ENCODE data around the gene IKBKG. TPM values are rescaled to one million over a fixed set of nuclear protein-coding genes. Genes with fewer than 3 reads are reported as not detected.
"Not testable (repeated sequence)": the region's sequence is repeated elsewhere in the genome, so short reads cannot be mapped to it uniquely, and the experiment has no call there.

Gene IKBKG
- total and polyA plus RNA-seq, 9 donors, result 1.5 to 28.6 (median 16.1) TPM

DNA sequence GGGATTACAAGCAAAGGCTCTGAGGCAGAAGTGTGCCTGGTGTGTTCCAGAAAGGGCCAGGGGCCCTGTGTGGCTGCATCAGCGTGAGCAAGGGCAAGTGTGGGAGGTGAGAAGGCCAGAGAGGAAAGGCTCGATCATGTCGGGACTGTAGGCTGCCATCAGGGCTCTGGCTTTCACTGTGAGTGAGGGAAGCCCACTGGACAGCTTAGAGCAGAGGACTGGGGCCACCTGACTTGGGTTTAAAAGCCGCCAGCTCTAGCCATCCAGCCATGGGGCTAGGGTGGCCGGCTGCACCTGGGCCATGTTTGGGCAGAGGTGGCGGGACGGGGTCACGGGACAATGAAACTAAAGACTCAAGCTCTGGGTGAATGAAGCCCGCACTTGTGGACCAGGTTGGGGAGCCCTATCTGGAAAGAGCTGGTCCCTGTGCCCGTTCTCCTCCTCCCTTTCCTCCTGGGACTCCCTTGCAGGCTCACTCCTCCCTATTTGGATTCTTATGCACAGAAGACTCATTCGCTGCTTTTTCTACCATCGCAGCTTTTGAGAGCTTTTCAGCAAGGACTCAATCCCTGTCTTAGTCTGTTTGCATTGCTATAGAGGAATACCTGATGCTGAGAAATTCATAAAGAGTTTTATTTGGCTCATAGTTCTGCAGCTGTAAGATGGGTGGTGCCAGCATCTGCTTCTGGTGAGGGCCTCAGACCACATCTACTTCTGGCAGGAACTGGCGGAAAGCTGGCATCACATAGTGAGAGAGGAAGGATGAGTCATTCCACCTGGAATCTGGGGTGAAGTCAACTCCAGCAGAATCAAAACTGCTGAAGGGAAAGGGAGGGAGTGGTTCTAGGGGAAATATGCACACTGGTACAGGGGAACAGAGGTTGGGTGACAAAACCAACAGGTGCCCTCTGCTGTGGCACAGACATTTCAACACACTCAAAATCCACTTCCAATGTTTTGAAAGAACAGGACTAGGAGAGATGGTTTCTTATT, 56.3 kb downstream of the IKBKG start:
- H3K27me3 ChIP-seq, result no peaks in the 10 kb centered on the region
- H3K4me3 ChIP-seq, result no peak overlapping the region
- no peaks in the 10 kb centered on the region for H3K4me1 ChIP-seq (ENCODE audit: insufficient read depth)
- DNase-seq, result peak in 1 of 5 donors; percentile 10
- H3K9me3 ChIP-seq, result no peaks in the 10 kb centered on the region
- no peak for TF ChIP-seq POLR2A (IDR thresholded peaks at IDR 0.05)
- no peak for TF ChIP-seq EP300 (IDR thresholded peaks at IDR 0.05)
- WGBS, 3 donors, result 74 to 79% (median 76%) methylated on average over 13 of the region's 13 CpGs
- H3K36me3 ChIP-seq, result no peaks in the 10 kb centered on the region
- intact Hi-C loops (cut with DNase I), result no loop called here
- H3K27ac ChIP-seq, result no peak overlapping the region

DNA sequence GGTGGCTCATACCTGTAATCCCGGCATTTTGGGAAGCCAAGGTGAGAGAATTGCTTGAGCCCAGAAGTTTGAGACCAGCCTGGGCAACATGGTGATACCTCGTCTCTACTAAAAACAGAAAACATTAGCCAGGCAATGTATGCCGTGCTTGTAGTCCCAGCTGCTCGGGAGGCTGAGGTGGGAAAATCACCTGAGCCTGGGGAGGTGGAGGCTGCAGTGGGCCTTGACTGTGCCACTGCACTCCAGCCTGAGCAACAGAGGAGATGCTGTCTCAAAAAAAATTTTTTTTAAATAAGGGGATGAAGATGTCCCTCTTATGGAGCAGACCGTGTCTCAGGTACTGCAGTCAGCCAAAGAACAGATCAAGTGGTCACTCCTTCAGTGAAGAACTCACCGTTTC, 58.1 kb downstream of the IKBKG start:
- Histone ChIP-seq H3K4me1 (ENCODE audit: insufficient read depth) (no peaks in the 10 kb centered on the region), H3K4me3 (no peak overlapping the region), H3K36me3 (no peaks in the 10 kb centered on the region), H3K27ac (no peak overlapping the region), H3K27me3 (no peaks in the 10 kb centered on the region), H3K9me3 (no peaks in the 10 kb centered on the region)
- TF ChIP-seq EP300 (IDR thresholded peaks at IDR 0.05), result no peak
- TF ChIP-seq, protein P1, sequence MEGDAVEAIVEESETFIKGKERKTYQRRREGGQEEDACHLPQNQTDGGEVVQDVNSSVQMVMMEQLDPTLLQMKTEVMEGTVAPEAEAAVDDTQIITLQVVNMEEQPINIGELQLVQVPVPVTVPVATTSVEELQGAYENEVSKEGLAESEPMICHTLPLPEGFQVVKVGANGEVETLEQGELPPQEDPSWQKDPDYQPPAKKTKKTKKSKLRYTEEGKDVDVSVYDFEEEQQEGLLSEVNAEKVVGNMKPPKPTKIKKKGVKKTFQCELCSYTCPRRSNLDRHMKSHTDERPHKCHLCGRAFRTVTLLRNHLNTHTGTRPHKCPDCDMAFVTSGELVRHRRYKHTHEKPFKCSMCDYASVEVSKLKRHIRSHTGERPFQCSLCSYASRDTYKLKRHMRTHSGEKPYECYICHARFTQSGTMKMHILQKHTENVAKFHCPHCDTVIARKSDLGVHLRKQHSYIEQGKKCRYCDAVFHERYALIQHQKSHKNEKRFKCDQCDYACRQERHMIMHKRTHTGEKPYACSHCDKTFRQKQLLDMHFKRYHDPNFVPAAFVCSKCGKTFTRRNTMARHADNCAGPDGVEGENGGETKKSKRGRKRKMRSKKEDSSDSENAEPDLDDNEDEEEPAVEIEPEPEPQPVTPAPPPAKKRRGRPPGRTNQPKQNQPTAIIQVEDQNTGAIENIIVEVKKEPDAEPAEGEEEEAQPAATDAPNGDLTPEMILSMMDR (IDR thresholded peaks at IDR 0.05), result no peak
- no peak for TF ChIP-seq POLR2A (IDR thresholded peaks at IDR 0.05)
- 72 to 85% (median 75%) methylated on average over 6 of the region's 6 CpGs for WGBS, 3 donors
- intact Hi-C loops (cut with DNase I), result no loop called here
- no peak for DNase-seq

DNA sequence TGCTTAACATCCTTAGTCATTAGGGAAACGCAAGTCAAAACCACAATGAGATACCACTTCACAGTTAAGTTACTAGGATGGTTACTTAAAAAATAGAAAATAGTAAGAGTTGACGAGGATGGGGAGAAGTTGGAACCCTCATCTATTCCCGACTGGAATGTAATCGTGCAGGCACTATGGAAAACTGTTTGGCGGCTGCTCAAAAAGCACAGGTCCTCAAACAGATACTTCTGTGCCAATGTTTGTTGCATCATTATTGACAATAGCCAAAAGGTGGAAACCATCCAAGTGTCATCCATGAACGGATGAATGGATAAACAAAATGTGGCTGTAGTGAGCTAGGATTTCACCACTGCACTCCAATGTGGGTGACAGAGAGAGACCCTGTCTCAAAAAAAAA, 60.0 kb downstream of the IKBKG start:
- Histone ChIP-seq H3K36me3 (no peaks in the 10 kb centered on the region), H3K4me1 (ENCODE audit: insufficient read depth) (no peaks in the 10 kb centered on the region), H3K9me3 (no peaks in the 10 kb centered on the region), H3K4me3 (no peak overlapping the region), H3K27ac (no peak overlapping the region), H3K27me3 (no peaks in the 10 kb centered on the region)
- WGBS, 3 donors, result 72 to 81% (median 75%) methylated on average over 6 of the region's 6 CpGs
- TF ChIP-seq, protein P1 (IDR thresholded peaks at IDR 0.05), result no peak
- TF ChIP-seq POLR2A (IDR thresholded peaks at IDR 0.05) (no peak), EP300 (IDR thresholded peaks at IDR 0.05) (no peak)
- peak in 1 of 5 donors; percentile 6 for DNase-seq
- intact Hi-C loops (cut with DNase I), result no loop called here

DNA sequence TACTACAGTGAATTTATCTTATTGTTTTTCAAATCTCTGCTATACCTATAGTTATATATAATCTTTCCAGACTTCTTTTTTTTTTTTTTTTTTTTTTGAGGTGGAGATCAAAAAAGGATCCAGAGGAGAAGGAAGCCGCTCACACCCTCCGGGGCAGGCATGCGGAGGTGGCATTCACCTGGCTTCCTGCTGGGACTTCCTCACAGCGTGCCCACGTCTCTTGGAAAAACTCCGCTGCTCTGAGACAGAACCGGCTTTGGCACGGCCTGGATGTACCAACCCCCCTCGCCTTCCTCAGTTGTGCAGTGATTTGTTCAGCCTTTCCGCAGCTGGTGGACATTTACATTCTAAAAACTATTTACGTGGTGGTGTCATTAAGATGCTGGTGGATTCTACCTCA, 60.6 kb downstream of the IKBKG start:
- H3K27ac ChIP-seq; H3K9me3 ChIP-seq; H3K4me1 ChIP-seq (ENCODE audit: insufficient read depth); H3K4me3 ChIP-seq; DNase-seq; intact Hi-C loops (cut with DNase I); H3K36me3 ChIP-seq; H3K27me3 ChIP-seq: not testable (repeated sequence)
- WGBS, 3 donors, result 81 to 86% (median 83%) methylated on average over 11 of the region's 11 CpGs

DNA sequence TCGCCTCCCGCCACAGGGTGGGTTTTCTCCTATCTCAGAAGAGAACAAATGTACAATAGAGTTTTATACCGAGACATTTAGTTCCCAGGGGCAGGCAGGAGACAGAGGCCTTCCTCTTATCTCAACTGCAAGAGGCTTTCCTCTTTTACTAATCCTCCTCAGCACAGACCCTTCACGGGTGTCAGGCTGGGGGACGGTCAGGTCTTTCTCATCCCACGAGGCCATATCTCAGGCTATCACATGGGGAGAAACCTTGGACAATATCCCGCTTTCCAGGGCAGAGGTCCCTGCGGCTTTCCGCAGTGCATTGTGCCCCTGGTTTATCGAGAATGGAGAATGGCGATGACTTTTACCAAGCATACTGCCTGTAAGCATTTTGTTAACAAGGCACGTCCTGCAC, 61.4 kb downstream of the IKBKG start:
- WGBS, 3 donors, result 71 to 79% (median 78%) methylated on average over 12 of the region's 12 CpGs

DNA sequence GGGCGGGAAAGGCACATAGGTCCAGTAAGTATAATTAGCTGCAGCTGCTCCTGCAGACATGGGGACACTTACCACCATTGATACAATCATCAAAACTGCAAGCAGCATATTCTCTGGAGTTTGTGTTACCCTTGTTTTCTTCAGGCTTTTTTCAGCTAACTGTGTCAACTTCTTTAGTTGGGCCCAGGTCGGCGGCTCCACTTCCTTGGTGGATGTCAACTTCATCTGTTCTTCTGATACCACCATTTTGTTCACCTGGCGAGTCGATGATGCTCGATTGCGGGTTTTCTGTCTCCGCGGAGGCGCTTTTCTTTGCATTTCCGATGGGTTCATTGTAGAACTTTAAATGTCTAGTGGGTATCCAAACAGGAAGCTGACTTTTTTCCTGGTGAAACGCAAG, 63.7 kb downstream of the IKBKG start:
- DNase-seq; H3K4me3 ChIP-seq; H3K27ac ChIP-seq; H3K27me3 ChIP-seq; H3K4me1 ChIP-seq (ENCODE audit: insufficient read depth); intact Hi-C loops (cut with DNase I); H3K9me3 ChIP-seq; H3K36me3 ChIP-seq: not testable (repeated sequence)
- WGBS, 3 donors, result 86 to 90% (median 87%) methylated on average over 12 of the region's 12 CpGs

More for the DNA sequence above, 61.4 kb downstream of the IKBKG start:
- H3K4me3 ChIP-seq; H3K27ac ChIP-seq; H3K4me1 ChIP-seq (ENCODE audit: insufficient read depth); H3K9me3 ChIP-seq; H3K36me3 ChIP-seq; DNase-seq; intact Hi-C loops (cut with DNase I); H3K27me3 ChIP-seq: not testable (repeated sequence)

DNA sequence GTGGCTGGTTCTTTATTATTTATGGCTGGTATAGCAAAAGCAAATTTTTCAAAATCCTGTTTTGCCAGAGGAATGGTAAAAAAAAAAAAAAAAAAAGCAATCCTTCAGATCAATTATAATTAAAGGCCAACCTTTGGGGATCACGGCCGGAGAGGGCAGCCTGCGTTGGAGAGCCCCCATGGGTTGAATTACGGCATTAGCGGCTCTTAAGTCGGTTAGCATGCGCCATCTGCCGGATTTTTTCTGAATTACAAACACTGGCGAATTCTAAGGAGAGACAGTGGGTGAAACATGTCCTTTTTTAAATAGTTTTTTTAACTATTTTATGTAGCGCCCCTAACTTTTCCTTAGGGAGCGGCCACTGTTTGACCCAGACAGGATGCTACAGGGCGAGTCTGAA, 66.2 kb downstream of the IKBKG start:
- H3K27me3 ChIP-seq; H3K4me1 ChIP-seq (ENCODE audit: insufficient read depth); DNase-seq; intact Hi-C loops (cut with DNase I); H3K36me3 ChIP-seq; H3K27ac ChIP-seq; H3K9me3 ChIP-seq; H3K4me3 ChIP-seq: not testable (repeated sequence)
- WGBS, 3 donors, result 28 to 33% methylated on average over 5 to 8 of the region's 12 CpGs; no CpG with 5 or more reads in 1 of the 3 donors

Data from ovary (tissue), 9 donors.